Activated naive CD4-positive, alpha-beta T cell treated with anti-CD3 and anti-CD28 coated beads, Interleukin-2, amount 50 U/mL, for 72 hours (primary cell): ENCODE results near the gene AQP10. TPM values are rescaled to one million over a fixed set of nuclear protein-coding genes. Genes with fewer than 3 reads are reported as not detected.
"Not testable (repeated sequence)": the region's sequence is repeated elsewhere in the genome, so short reads cannot be mapped to it uniquely, and the experiment has no call there.

Experiments
- ATAC-seq, 2 donors: fragments of 150-1000 bp; cut with Tn5 transposase; 2 replicates each; pipeline ENCODE4 v1.10.0; 2021; ENCODE audit warnings: mild to moderate bottlenecking in 2 of 2, moderate library complexity in 2 of 2
- DNase-seq, 2 donors: peaks; one replicate each; pipeline ENCODE4 v3.0.0; 2021 to 2022; ENCODE audit warnings: low spot score in 2 of 2
- H3K27ac Mint-ChIP-seq, 2 donors: one replicate each; pipeline ENCODE4 v1.8.0; 2022; ENCODE audit warnings: mild to moderate bottlenecking in 2 of 2, mixed read lengths in 2 of 2
- H3K36me3 Mint-ChIP-seq, 2 donors: one replicate each; pipeline ENCODE4 v1.8.0; 2022; ENCODE audit warnings: mixed read lengths in 2 of 2
- H3K9me3 Mint-ChIP-seq, 2 donors: one replicate each; pipeline ENCODE4 v1.8.0; 2022; ENCODE audit warnings: mixed read lengths in 2 of 2
- total RNA-seq, 2 donors: library from RNA; stranded (reverse); gene quantifications; one replicate each; pipeline ENCODE4 v1.2.3, GENCODE V29; 2022

AQP10 gene, protein sequence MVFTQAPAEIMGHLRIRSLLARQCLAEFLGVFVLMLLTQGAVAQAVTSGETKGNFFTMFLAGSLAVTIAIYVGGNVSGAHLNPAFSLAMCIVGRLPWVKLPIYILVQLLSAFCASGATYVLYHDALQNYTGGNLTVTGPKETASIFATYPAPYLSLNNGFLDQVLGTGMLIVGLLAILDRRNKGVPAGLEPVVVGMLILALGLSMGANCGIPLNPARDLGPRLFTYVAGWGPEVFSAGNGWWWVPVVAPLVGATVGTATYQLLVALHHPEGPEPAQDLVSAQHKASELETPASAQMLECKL
- not detected for total RNA-seq

DNA sequence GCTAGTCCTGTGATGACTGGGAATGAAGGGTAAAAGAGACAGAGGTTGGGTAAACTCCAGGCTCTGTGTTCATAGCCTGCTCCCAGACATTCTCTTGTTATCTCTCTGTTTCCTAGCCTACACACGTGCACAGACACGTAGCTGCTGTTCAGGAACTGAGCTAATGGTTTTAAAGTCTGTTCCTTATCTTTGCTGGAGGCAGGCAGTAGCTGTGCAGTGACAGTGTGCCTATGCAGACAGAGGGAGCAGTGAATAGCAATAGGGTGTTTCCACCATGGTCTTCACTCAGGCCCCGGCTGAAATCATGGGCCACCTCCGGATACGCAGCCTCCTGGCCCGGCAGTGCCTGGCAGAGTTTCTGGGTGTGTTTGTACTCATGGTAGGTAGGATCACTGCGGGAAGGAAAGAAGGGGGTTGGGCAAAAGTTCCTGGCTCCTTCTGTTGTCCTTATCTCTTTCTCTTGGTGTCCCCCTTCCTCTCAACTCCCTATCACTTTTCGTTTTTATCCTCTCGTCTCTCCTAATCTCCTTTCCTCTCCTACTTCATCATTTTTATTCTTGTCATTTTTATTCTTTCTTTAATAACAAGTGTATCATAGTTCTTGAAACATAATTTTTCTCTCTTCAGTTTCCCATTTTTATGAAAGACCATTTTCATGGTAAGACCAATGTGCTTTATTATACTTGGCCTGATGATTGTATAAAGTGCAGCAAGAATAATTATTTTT lies at the start of gene AQP10:
Gene AQP10, plus strand, starts transcription at position 212 of the 727 bp plus-strand sequence. Its CDS starts 63 bp downstream, at position 275.
- no peaks in the 10 kb centered on the region for H3K36me3 Mint-ChIP-seq
- DNase-seq: no peak
- H3K27ac Mint-ChIP-seq: peak within 1 kb of the TSS in 1 of 2 donors; percentile 48
- no peak for ATAC-seq
- peaks cover 5 to 8% of the 10 kb centered on the region in 2 donors for H3K9me3 Mint-ChIP-seq

DNA sequence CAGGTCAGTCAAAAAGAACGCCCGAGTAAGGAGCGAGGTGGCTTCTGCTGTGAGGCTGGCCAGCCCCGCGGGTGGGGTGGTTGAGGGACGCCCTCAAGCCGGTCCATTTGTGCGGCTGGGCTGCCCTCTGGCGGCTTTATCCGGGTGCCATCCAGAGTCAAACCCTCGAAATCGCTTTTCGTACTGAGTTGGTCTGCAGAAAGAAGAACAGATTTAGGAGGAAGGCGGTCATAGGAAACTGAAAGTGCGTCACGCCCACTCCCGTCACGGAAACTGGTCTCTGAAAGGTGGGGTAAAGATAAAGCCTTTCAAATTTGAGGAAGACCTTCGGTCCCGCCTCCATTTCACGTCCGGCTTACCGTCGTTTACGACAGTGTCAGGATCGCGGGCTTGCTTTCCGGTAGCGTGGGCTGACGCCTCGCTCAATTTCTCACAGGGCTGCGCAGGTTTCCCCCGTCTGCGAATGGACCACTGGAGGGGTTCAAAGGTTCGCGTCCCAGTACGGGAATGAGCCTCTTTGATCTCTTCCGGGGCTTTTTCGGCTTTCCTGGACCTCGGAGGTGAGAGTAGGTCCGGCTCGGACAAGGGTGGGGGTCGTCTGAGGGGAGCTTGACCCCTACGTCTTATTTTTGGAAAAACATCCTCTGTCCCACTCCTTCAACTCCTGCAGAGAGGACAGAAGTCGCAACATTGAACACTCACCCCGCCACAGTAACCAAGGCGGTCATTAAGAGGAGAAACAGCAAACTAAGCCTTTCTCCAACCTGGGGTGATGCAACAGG lies 48.5 kb upstream of the AQP10 start, which contains the start of gene HAX1:
Gene HAX1, plus strand, starts transcription at position 413 of the 782 bp plus-strand sequence. Its CDS starts 95 bp downstream, at position 508.
- H3K27ac Mint-ChIP-seq: peak within 1 kb of the TSS; percentile 98 to 99
- peak; percentile 91 for ATAC-seq
- H3K9me3 Mint-ChIP-seq: no peaks in the 10 kb centered on the region
- peak; percentile 87 to 97 for DNase-seq
- peaks cover 26 to 39% of the 10 kb centered on the region in 2 donors for H3K36me3 Mint-ChIP-seq

DNA sequence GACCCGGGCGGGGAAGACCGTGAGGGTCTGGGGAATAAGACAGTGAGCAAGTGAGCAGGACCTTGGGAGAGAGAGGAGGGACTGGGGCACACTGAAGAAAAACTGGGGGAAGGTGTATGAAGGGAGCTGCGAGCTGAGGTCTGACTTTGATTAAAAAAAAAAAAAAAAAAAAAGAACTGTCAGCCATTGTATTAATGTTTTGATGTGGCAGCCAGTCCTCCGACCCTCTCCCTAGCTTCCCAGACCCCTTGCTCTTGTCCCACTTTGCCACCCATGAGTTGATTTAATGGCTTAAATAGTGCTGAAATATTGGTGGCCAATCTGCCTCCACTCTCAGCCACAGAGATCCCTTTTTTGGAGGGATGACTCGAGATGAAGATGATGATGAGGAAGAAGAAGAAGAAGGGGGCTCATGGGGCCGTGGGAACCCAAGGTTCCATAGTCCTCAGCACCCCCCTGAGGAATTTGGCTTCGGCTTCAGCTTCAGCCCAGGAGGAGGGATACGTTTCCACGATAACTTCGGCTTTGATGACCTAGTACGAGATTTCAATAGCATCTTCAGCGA lies 47.8 kb upstream of the AQP10 start:
- Mint-ChIP-seq H3K27ac (peak overlapping the region; percentile 98 to 99), H3K9me3 (no peaks in the 10 kb centered on the region), H3K36me3 (peaks cover 26 to 39% of the 10 kb centered on the region in 2 donors)
- no peak for ATAC-seq
- no peak for DNase-seq

DNA sequence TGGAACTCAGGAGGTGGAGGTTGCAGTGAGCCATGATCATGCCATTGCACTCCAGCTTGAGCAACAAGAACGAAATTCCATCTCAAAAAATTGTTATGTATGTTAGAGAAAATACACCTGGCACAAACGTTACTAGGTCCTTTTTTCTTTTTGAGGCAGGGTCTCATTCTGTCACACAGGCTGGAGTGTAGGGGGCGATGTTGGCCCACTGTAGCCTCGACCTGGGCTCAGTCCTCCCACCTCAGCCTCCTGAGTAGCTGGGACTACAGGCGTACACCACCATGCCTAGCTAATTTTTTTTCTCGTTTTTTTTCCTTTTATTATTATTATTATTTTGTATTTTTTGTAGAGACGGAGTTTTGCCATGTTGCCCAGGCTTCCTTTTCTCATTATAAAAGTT lies 44.1 kb upstream of the AQP10 start:
- Mint-ChIP-seq H3K36me3 (peaks cover 26 to 28% of the 10 kb centered on the region in 2 donors), H3K9me3 (no peaks in the 10 kb centered on the region), H3K27ac (no peak overlapping the region)
- DNase-seq: peak in 1 of 2 donors; percentile 33
- ATAC-seq: no peak

DNA sequence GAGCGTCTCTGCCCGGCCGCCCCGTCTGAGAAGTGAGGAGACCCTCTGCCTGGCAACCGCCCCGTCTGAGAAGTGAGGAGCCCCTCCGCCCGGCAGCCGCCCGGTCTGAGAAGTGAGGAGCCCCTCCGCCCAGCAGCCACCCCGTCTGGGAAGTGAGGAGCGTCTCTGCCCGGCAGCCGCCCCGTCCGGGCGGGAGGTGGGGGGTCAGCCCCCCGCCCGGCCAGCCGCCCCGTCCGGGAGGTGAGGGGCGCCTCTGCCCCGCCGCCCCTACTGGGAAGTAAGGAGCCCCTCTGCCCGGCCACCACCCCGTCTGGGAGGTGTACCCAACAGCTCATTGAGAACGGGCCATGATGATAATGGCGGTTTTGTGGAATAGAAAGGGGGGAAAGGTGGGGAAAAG lies 33.3 kb upstream of the AQP10 start:
- not testable (repeated sequence) for H3K36me3 Mint-ChIP-seq, ATAC-seq, DNase-seq, H3K27ac Mint-ChIP-seq, H3K9me3 Mint-ChIP-seq

DNA sequence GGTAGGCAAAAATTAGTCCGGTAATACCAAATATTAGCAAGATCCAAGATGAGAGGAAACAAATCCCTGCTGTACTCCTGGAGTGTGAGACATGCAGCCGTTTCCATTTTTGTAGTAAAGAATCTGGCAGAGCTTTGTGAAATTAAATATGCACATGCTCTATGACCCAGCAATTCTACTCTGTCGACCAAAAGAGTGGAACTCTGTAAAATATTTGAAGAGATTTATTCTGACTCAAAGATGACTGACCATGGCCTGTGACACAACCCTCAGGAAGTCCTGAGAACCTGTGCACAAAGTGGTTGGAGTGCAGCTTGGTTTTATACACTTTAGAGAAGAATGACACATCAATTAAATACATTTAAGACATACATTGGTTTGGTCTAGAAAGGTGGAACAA lies 32.2 kb upstream of the AQP10 start:
- ATAC-seq: no peak
- Mint-ChIP-seq H3K27ac (no peak overlapping the region), H3K36me3 (peaks cover 0 to 7% of the 10 kb centered on the region in 2 donors), H3K9me3 (peaks cover 6 to 14% of the 10 kb centered on the region in 2 donors)
- no peak for DNase-seq

DNA sequence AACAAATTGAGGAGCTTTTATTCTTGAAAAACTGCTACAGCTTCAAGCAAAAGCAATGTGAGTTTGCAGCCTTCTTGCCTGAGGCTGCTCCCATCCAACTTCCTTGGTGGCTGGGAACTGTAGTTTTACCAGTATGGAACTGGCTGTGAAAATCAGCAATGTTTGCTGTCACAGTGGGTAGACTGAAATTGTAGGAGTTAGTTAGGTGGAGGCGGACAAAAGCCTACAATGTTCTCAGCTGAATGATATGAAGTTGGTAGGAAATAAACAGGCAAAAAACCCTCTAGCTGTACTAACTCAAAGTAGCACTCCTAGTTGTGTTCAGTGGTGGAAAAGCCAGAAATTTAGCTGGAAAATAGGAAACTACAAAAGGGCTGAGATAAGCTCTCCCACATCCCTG lies 30.0 kb upstream of the AQP10 start:
- DNase-seq (no peak), ATAC-seq (no peak)
- peaks cover 15 to 19% of the 10 kb centered on the region in 2 donors for H3K9me3 Mint-ChIP-seq
- H3K36me3 Mint-ChIP-seq: peaks cover 12 to 19% of the 10 kb centered on the region in 2 donors
- no peak overlapping the region for H3K27ac Mint-ChIP-seq

DNA sequence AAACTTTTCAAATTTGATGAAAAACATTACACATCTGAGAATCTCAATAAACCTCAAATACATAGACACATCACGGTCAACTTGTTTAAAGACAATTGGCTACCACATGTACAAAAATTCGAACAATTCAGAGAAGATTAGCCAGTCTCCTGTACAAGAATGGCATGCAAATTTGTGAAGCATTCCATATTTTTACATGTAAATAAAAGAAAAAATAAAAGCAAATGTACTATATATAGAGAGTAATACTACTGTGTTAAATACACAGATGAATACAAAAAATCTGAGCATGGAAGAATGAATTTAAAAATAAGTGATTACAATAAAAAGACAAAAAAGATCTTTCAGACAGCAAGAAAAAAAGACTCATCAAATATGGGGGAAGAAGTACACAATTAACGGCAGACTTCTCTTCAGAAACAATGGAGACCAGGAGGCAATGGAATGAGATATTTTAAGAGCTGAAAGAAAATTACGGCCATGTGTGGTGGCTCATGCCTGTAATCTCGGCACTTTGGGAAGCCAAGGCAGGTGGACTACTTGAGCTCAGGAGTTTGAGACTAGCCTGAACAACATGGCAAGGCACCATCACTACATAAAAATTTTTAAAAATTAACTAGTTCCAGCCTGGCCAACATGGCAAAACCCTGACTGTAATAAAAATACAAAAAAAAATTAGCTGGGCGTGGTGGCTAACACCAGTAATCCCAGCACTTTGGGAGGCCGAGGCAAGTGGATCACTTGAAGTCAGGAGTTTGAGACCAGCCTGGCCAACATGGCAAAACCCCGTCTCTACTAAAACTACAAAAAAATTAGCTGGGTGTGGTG lies 25.3 kb upstream of the AQP10 start:
- Mint-ChIP-seq H3K36me3 (peaks cover 12 to 19% of the 10 kb centered on the region in 2 donors), H3K9me3 (peaks cover 15 to 19% of the 10 kb centered on the region in 2 donors), H3K27ac (no peak overlapping the region)
- DNase-seq: no peak
- no peak for ATAC-seq

DNA sequence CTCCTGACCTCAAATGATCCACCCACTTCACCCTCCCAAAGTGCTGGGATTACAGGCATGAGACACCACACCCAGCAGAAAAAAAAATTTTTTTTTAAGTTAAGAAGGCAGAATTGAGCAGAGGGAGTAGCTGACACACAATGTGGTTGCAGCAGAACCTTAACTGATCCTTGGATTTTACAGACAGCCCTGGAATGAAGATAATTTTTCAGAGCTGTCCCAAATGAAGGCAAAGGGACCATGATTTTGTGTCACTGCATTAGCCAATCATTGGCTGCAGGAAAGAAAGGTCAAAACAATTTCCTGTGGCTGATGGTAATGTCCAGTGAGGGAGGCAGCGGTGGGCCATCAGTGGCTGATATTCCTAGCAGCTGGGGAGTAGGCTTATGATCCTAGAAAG lies 19.3 kb upstream of the AQP10 start:
- Mint-ChIP-seq H3K27ac (no peak overlapping the region), H3K9me3 (no peaks in the 10 kb centered on the region), H3K36me3 (no peaks in the 10 kb centered on the region)
- DNase-seq: no peak
- no peak for ATAC-seq

DNA sequence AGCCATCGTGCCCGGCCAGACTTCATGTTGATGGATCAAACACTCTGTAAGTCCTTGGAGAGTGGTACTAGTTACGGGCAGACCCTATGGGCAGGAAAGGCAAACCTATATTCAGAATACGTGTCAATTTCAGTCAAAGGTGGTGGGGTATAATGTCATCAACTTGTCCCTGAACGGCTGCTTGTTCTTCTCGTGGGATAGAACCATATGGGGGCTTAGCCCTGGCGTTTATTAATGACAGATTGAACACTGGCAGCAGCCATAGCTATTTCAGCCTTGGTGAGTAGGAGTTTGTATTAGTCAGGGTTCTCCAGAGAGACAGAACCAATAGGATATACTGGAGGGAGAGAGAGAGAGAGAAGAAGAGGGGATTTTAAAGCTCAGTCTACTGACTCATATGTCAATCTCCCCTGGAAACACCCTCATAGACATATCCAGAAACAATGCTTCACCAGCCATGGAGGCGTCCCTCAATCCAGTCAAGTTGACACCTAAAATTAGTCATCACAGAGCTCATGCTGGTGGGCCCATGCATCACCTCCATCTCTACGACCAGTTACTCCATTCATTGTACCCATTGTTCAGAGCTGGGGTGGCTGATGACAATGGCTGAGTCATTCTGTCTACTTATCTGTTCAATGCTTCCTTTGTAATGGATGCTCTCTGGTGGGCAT lies 16.1 kb upstream of the AQP10 start:
- Mint-ChIP-seq H3K36me3 (no peaks in the 10 kb centered on the region), H3K9me3 (peaks cover 0 to 6% of the 10 kb centered on the region in 2 donors), H3K27ac (peak overlapping the region in 1 of 2 donors; percentile 2)
- DNase-seq: peak; percentile 15 to 64
- peak; percentile 96 to 97 for ATAC-seq

DNA sequence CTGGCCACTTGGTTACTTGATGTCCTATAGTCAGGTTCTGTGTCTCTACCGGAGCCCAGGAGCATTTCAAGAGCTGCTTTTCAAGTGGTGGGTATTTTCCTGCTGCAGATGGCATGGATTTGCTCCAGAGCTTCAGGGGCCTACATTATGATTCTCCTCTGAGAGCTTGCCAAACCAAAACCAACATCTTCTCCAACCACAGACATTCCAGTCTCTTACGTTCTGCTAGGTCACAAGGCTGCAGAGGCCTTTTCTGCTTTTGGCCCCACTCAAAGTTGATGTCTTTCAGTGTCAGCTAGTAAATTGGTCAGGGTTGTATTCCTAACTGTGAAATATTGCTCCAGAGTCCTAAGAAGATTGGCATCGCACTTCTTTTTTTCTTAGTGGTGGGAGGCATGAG lies 14.7 kb upstream of the AQP10 start:
- Mint-ChIP-seq H3K36me3 (no peaks in the 10 kb centered on the region), H3K27ac (no peak overlapping the region), H3K9me3 (peaks cover 0 to 6% of the 10 kb centered on the region in 2 donors)
- no peak for DNase-seq
- no peak for ATAC-seq

DNA sequence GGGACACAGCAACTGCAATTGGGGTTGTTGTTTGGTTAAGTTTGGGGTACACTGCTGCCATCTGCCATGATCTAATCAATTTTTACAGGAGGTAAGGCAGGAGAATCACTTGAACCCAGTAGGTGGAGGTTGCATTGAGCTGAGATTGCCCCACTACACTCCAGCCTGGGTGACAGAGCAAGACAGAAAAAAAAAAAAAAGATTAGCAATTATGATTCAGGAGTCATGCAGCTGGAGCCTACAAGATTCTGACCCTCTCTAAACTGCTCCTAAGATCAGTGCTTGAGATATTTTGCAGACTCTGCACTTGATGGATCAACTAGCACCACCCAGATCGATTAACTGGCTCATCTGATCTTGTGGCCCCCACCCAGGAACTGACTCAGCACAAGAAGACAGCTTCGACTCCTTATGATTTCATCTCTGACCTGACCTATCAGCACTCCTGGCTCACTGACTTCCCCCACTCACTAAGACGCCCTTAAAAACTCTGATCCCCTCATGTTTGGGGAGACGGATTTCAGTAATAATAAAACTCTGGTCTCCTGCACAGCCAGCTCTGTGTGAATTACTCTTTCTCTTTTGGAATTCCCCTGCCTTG lies 13.1 kb upstream of the AQP10 start:
- H3K9me3 Mint-ChIP-seq, ATAC-seq, H3K36me3 Mint-ChIP-seq, DNase-seq: not testable (repeated sequence)
- peak overlapping the region in 1 of 2 donors; percentile 25 for H3K27ac Mint-ChIP-seq

DNA sequence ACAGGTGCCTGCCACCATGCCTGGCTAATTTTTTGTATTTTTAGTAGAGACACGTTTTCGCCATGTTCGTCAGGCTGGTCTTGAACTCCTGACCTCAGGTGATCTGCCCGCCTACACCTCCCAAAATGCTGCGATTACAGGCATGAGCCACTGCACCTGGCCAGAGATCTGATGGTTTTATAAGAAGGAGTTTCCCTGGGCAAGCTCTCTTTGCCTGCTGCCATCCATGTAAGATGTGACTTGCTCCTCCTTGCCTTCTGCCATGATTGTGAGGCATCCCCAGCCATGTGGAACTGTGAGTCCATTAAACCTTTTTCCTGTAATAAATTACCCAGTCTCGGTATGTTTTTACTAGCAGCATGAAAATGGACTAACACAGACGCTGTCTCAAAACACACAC lies 11.8 kb upstream of the AQP10 start:
- H3K9me3 Mint-ChIP-seq, H3K27ac Mint-ChIP-seq, DNase-seq, ATAC-seq, H3K36me3 Mint-ChIP-seq: not testable (repeated sequence)

DNA sequence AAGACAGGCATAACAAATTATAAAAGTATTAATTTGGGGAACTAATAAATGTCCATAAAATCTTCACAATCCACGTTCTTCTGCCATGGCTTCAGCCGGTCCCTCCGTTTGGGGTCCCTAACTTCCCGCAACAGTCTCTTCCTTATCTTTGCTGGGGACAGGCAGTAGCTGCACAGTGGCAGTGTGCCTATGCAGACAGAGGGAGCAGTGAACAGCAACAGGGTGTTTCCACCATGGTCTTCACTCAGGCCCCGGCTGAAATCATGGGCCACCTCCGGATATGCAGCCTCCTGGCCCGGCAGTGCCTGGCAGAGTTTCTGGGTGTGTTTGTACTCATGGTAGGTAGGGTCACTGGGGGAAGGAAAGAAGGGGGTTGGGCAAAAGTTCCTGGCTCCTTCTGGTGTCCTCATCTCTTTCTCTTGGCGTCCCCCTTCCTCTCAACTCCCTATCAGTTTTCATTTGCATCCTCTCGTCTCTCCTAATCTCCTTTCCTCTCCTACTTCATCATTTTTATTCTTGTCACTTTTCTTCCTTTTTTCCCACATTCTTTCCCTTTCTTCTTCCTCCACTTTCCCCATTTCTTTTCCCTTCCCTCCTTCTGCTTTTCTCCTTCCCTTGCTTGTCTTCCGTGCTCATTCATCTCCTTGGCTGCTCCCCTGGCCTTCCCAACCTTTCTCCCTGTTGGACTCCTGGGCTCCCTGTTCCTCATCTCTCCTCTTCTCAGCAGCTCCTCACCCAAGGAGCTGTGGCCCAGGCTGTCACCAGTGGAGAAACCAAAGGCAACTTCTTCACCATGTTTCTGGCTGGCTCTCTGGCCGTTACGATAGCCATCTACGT lies 8.4 kb upstream of the AQP10 start:
- not testable (repeated sequence) for ATAC-seq, H3K9me3 Mint-ChIP-seq, H3K27ac Mint-ChIP-seq, DNase-seq, H3K36me3 Mint-ChIP-seq
